WTC11 (cell line): ENCODE results near the gene ACAT2.

Experiments
- CREB1 ChIP-seq: sonication (generic); formaldehyde crosslinking; IDR thresholded peaks from 2 replicates; pipeline ENCODE4 v1.8.0; 2023; ENCODE audit warnings: mild to moderate bottlenecking, missing genetic modification reagents
- SP1 ChIP-seq: sonication (generic); formaldehyde crosslinking; conservative IDR thresholded peaks from 2 replicates; pipeline ENCODE4 v1.8.1; 2022; ENCODE audit warnings: missing genetic modification reagents
- TF ChIP-seq, protein P1 (sequence below): fragments of 200-600 bp; IDR thresholded peaks from 2 replicates; pipeline ENCODE4 v1.8.0; 2022; ENCODE audit warnings: antibody characterized with exemption
- TF ChIP-seq, protein P2 (sequence below): sonication (generic); formaldehyde crosslinking; IDR thresholded peaks from 2 replicates; pipeline ENCODE4 v1.8.0; 2022; ENCODE audit warnings: mild to moderate bottlenecking, missing genetic modification reagents
- TF ChIP-seq, protein P3 (sequence below): sonication (generic); formaldehyde crosslinking; IDR thresholded peaks from 2 replicates; pipeline ENCODE4 v1.8.1; 2023; ENCODE audit warnings: mild to moderate bottlenecking, missing genetic modification reagents, moderate library complexity
- TF ChIP-seq, protein P4 (sequence below): sonication (generic); formaldehyde crosslinking; IDR thresholded peaks from 2 replicates; pipeline ENCODE4 v1.8.1; 2022; ENCODE audit warnings: mild to moderate bottlenecking, missing genetic modification reagents, moderate library complexity, borderline replicate concordance
- TF ChIP-seq, protein P5 (sequence below): sonication (generic); formaldehyde crosslinking; IDR thresholded peaks from 2 replicates; pipeline ENCODE4 v1.8.1; 2023; ENCODE audit warnings: mild to moderate bottlenecking, missing genetic modification reagents, borderline replicate concordance

DNA sequence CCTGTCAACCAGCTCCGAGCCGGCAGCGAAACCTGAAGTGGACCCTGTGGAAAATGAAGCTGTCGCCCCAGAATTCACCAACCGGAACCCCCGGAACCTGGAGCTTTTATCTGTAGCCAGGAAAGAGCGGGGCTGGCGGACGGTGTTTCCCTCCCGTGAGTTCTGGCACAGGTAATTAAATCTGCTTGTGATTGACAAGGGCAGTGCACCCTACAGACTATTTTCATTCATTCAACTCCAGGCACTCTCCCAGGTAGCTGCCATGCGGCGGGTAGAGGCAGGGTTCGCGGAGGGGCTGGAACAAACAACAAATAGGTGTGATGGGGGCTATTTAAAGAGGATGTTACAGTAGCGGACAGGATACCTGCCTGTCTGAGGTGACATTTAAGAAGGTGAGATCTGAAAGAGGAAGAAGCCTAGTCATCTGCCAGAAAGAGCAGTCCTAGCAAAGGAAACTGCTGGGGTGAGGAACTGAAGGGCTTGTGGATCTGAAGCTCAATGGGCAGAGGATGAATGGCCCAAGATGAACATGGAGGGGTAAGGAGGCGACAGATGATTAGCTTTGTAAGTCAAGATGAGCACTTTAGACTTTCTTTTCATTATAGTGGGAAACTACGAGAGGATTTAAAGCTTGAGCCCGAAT lies 29.2 kb downstream of the ACAT2 start:
- TF ChIP-seq CREB1 = no peak
- no peak for TF ChIP-seq SP1 (CRISPR knock-in tag)
- TF ChIP-seq, protein P1, sequence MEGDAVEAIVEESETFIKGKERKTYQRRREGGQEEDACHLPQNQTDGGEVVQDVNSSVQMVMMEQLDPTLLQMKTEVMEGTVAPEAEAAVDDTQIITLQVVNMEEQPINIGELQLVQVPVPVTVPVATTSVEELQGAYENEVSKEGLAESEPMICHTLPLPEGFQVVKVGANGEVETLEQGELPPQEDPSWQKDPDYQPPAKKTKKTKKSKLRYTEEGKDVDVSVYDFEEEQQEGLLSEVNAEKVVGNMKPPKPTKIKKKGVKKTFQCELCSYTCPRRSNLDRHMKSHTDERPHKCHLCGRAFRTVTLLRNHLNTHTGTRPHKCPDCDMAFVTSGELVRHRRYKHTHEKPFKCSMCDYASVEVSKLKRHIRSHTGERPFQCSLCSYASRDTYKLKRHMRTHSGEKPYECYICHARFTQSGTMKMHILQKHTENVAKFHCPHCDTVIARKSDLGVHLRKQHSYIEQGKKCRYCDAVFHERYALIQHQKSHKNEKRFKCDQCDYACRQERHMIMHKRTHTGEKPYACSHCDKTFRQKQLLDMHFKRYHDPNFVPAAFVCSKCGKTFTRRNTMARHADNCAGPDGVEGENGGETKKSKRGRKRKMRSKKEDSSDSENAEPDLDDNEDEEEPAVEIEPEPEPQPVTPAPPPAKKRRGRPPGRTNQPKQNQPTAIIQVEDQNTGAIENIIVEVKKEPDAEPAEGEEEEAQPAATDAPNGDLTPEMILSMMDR = no peak
- TF ChIP-seq, protein P2, sequence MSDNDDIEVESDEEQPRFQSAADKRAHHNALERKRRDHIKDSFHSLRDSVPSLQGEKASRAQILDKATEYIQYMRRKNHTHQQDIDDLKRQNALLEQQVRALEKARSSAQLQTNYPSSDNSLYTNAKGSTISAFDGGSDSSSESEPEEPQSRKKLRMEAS (CRISPR knock-in tag) = no peak
- TF ChIP-seq, protein P3, sequence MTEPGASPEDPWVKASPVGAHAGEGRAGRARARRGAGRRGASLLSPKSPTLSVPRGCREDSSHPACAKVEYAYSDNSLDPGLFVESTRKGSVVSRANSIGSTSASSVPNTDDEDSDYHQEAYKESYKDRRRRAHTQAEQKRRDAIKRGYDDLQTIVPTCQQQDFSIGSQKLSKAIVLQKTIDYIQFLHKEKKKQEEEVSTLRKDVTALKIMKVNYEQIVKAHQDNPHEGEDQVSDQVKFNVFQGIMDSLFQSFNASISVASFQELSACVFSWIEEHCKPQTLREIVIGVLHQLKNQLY (CRISPR knock-in tag) = no peak
- TF ChIP-seq, protein P4, sequence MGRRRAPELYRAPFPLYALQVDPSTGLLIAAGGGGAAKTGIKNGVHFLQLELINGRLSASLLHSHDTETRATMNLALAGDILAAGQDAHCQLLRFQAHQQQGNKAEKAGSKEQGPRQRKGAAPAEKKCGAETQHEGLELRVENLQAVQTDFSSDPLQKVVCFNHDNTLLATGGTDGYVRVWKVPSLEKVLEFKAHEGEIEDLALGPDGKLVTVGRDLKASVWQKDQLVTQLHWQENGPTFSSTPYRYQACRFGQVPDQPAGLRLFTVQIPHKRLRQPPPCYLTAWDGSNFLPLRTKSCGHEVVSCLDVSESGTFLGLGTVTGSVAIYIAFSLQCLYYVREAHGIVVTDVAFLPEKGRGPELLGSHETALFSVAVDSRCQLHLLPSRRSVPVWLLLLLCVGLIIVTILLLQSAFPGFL (CRISPR knock-in tag) = no peak
- TF ChIP-seq, protein P5, sequence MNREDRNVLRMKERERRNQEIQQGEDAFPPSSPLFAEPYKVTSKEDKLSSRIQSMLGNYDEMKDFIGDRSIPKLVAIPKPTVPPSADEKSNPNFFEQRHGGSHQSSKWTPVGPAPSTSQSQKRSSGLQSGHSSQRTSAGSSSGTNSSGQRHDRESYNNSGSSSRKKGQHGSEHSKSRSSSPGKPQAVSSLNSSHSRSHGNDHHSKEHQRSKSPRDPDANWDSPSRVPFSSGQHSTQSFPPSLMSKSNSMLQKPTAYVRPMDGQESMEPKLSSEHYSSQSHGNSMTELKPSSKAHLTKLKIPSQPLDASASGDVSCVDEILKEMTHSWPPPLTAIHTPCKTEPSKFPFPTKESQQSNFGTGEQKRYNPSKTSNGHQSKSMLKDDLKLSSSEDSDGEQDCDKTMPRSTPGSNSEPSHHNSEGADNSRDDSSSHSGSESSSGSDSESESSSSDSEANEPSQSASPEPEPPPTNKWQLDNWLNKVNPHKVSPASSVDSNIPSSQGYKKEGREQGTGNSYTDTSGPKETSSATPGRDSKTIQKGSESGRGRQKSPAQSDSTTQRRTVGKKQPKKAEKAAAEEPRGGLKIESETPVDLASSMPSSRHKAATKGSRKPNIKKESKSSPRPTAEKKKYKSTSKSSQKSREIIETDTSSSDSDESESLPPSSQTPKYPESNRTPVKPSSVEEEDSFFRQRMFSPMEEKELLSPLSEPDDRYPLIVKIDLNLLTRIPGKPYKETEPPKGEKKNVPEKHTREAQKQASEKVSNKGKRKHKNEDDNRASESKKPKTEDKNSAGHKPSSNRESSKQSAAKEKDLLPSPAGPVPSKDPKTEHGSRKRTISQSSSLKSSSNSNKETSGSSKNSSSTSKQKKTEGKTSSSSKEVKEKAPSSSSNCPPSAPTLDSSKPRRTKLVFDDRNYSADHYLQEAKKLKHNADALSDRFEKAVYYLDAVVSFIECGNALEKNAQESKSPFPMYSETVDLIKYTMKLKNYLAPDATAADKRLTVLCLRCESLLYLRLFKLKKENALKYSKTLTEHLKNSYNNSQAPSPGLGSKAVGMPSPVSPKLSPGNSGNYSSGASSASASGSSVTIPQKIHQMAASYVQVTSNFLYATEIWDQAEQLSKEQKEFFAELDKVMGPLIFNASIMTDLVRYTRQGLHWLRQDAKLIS (CRISPR knock-in tag) = no peak
